K562 (cell line): ENCODE data around the gene CLCNKA. TPM values are rescaled to one million over a fixed set of nuclear protein-coding genes. Genes with fewer than 3 reads are reported as not detected.

Experiments used
- ARID3A ChIP-seq: IDR thresholded peaks from 2 replicates; pipeline ENCODE4 v1.6.1; 2012; ENCODE audit warnings: low read depth, low read length, improper control_type of control experiment, borderline replicate concordance
- BCOR ChIP-seq: fragments of 450-650 bp; IDR thresholded peaks from 2 replicates; pipeline ENCODE4 v1.6.1; 2016
- ETV1 ChIP-seq: fragments of 450-650 bp; conservative IDR thresholded peaks from 2 replicates; pipeline ENCODE4 v1.6.1; 2016; ENCODE audit warnings: missing genetic modification characterization, control low read depth, low read depth, missing compliant biosample characterization
- HDAC1 ChIP-seq, 2 experiments: fragments of 450-650 bp; IDR thresholded peaks; 2 replicates each; pipeline ENCODE4 v1.6.1; 2016 to 2017; ENCODE audit warnings: inconsistent platforms in 1 of 2, mild to moderate bottlenecking in 1 of 2, moderate library complexity in 1 of 2
- NEUROD1 ChIP-seq: fragments of 150-350 bp; IDR thresholded peaks from 2 replicates; pipeline ENCODE4 v1.6.1; 2014; ENCODE audit warnings: borderline replicate concordance, low read length, low read depth; ENCODE audit not compliant: partially characterized antibody
- NR1H2 ChIP-seq: sonication (generic); formaldehyde crosslinking; IDR thresholded peaks from 2 replicates; pipeline ENCODE4 v1.4.0; 2020; ENCODE audit warnings: mild to moderate bottlenecking, missing genetic modification reagents
- PKNOX1 ChIP-seq: fragments of 450-650 bp; IDR thresholded peaks from 2 replicates; pipeline ENCODE4 v1.6.1; 2016
- RBM25 ChIP-seq: fragments of 200-400 bp; formaldehyde crosslinking; IDR thresholded peaks from 2 replicates; pipeline ENCODE4 v1.6.1; 2018; ENCODE audit warnings: low read length, low read depth, moderate library complexity; ENCODE audit not compliant: severe bottlenecking
- SMARCA5 ChIP-seq: fragments of 450-650 bp; IDR thresholded peaks from 2 replicates; pipeline ENCODE4 v1.6.1; 2016
- ZC3H4 ChIP-seq: sonication (generic); formaldehyde crosslinking; IDR thresholded peaks from 2 replicates; pipeline ENCODE4 v1.9.0; 2021; ENCODE audit warnings: missing genetic modification reagents, borderline replicate concordance
- ZFP36 ChIP-seq: fragments of 150-350 bp; IDR thresholded peaks from 2 replicates; pipeline ENCODE4 v1.6.1; 2018; ENCODE audit warnings: low read length, low read depth; ENCODE audit not compliant: partially characterized antibody
- ZNF282 ChIP-seq: sonication (generic); formaldehyde crosslinking; IDR thresholded peaks from 2 replicates; pipeline ENCODE4 v1.8.1; 2023; ENCODE audit warnings: missing genetic modification reagents
- polyA plus RNA-seq, 8 experiments: library from polyadenylated mRNA; depleted of rRNA in 4 of 8; stranded (reverse) in 5 of 8; unstranded in 3 of 8; fragments of >200 nt; fragmentation: Nextera tagmentation in 2 of 8; fragmentation: Illumina TruSeq in 1 of 8; extraction: Ambion mirVana in 2 of 8; extraction: Trizol in 1 of 8; gene quantifications; 2 replicates each; pipeline versions ENCODE4 v1.2.1 to v1.2.3, GENCODE V29; 2011 to 2014; ENCODE audit warnings: inconsistent platforms in 1 of 8, missing spikeins in 1 of 8
- total RNA-seq, 7 experiments: library from RNA; depleted of rRNA in 6 of 7; stranded (reverse); fragments of >200 nt in 6 of 7; fragmentation: Illumina TruSeq in 2 of 7; extraction: Trizol in 2 of 7; gene quantifications; 2 replicates each; pipeline versions ENCODE4 v1.2.1 to v1.2.3, GENCODE V29; 2011 to 2021; ENCODE audit warnings: low replicate concordance in 1 of 7

Gene CLCNKA
- total and polyA plus RNA-seq, 9 of the 15 experiments (the other 6 are each of a cell fraction or from before 2014, with no cell fraction given) = 0.03 to 0.37 (median 0.10) TPM; not detected in 3

- 0 out of 2 replicates have a peak, but pooled peaks have one; percentile 39 for TF ChIP-seq ARID3A
- TF ChIP-seq BCOR = peak; percentile 95
- TF ChIP-seq ETV1 (tag) = peak; percentile 77
- no peak for TF ChIP-seq ZNF282
- peak; percentile 96 for TF ChIP-seq SMARCA5
- TF ChIP-seq PKNOX1 = peak; percentile 33; the same call in 1 of the 2 replicates
- no peak for TF ChIP-seq NR1H2 (CRISPR knock-in tag)
- TF ChIP-seq ZFP36 = peak; percentile 85
- peak in 1 of 2 experiments; percentile 52; a peak in 2 of 4 replicates for TF ChIP-seq HDAC1 (IDR thresholded peaks at IDR 0.05)
- peak; percentile 58 for TF ChIP-seq NEUROD1
- peak; percentile 70 for TF ChIP-seq RBM25
- peak; percentile 18; the same call in 1 of the 2 replicates for TF ChIP-seq ZC3H4
Observed at GRCh38 chr1:16012590-16013219, 9.1 kb upstream of the CLCNKA start (continued).
